Mucosa of descending colon (tissue), 3 donors: Measurements from ENCODE around the gene BIRC7. TPM values are rescaled to one million over a fixed set of nuclear protein-coding genes. Genes with fewer than 3 reads are reported as not detected.
"Not testable (repeated sequence)": the region's sequence is repeated elsewhere in the genome, so short reads cannot be mapped to it uniquely, and the experiment has no call there.

ENCODE experiments used
- ATAC-seq: fragments of 200-7000 bp; cut with Tn5 transposase; one replicate; pipeline ENCODE4 v1.9.1; 2020; ENCODE audit warnings: mild to moderate bottlenecking, moderate library complexity
- DNase-seq, 3 donors: peaks; one replicate each; pipeline ENCODE4 v3.0.0-alpha.2; 2020
- H3K36me3 ChIP-seq: fragments of 200-600 bp; one replicate; pipeline ENCODE4 v1.8.0; 2021; ENCODE audit warnings: low read depth, mild to moderate bottlenecking
- H3K4me1 ChIP-seq: fragments of 200-600 bp; one replicate; pipeline ENCODE4 v1.8.0; 2021; ENCODE audit warnings: low read depth, mild to moderate bottlenecking
- H3K4me3 ChIP-seq: fragments of 200-600 bp; one replicate; pipeline ENCODE4 v1.8.0; 2021; ENCODE audit warnings: mild to moderate bottlenecking
- H3K9me3 ChIP-seq: fragments of 200-600 bp; one replicate; pipeline ENCODE4 v1.8.0; 2021; ENCODE audit warnings: mild to moderate bottlenecking
- intact Hi-C, 2 donors: fragments of 100-400 bp; cut with DNase I in 1 of 2; cut with micrococcal nuclease in 1 of 2; formaldehyde crosslinking; loops; one replicate each; pipeline versions ENCODE4 v1.11.0 to v1.11.1; 2022; cut with DNase I, micrococcal nuclease
- total RNA-seq, 3 donors: library from RNA; stranded (reverse); fragmentation: NEBNext Ultra II Directional in 2 of 3; extraction: Animal tissue kit (Norgen Biotek cat#: 25700) in 2 of 3; gene quantifications; one replicate each; pipeline versions ENCODE4 v1.2.1 to v1.2.4, GENCODE V29; 2021 to 2023
- TF ChIP-seq, protein P1 (sequence below): fragments of 200-600 bp; IDR thresholded peaks from one replicate; pipeline ENCODE4 v1.8.0; 2022; ENCODE audit warnings: antibody characterized with exemption, mild to moderate bottlenecking
- donor health status: DM: no; HTN: no; CAD: no; lungs with moderate emphysema.
- donor health status: DM: no; HTN: no; CAD: no.
- donor health status: DM: no; HTN: yes; CAD: no.

Gene BIRC7
- total RNA-seq, 3 donors from 2014 or later: 0.22 TPM; not detected in 2

DNA sequence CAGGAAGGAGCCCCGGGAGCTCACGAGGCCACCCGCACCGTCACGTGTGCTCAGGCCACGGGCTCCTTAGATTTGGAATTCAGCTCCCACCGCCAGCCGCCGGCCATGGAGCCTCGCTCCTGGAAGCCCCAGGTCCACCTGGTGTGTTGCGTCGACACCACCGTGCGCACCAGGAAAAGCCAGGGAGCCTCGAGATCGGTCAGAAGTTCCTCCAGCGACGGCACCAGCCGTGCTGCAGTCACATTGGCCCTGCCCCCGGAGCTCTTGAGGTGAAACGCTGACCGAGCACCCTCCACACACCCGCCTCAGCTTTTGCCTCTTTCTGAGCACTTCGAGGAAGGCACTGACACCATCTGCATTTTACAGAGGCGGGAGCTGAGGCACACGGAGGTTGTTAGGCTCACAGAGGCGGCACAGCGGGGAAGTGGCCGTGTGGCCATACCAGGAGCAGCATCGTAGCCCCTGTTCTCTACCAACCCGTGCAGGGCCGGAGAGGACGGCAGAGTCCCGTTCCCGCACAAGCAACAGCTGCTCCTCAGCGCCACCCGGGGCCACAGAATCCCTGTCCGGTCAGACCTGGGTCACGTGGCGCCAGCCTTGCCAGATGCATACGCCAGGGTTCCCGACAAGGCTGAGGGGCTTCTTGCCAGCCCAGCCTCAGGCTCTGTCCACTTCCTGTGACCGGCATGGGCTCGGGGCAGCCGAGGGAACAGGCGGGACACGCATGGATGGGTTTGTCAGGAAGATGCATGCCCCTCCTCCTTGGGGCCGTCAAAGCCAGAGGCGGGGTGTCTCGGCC lies 11.0 kb downstream of the BIRC7 start:
- DNase-seq: no peak
- intact Hi-C loops: no loop called here

GRCh38 chr20:63247671-63248228 lies 12.0 kb downstream of the BIRC7 start:
- no peaks in the 10 kb centered on the region for H3K4me1 ChIP-seq
- no peaks in the 10 kb centered on the region for H3K9me3 ChIP-seq
- H3K36me3 ChIP-seq: no peaks in the 10 kb centered on the region
- TF ChIP-seq, protein P1, sequence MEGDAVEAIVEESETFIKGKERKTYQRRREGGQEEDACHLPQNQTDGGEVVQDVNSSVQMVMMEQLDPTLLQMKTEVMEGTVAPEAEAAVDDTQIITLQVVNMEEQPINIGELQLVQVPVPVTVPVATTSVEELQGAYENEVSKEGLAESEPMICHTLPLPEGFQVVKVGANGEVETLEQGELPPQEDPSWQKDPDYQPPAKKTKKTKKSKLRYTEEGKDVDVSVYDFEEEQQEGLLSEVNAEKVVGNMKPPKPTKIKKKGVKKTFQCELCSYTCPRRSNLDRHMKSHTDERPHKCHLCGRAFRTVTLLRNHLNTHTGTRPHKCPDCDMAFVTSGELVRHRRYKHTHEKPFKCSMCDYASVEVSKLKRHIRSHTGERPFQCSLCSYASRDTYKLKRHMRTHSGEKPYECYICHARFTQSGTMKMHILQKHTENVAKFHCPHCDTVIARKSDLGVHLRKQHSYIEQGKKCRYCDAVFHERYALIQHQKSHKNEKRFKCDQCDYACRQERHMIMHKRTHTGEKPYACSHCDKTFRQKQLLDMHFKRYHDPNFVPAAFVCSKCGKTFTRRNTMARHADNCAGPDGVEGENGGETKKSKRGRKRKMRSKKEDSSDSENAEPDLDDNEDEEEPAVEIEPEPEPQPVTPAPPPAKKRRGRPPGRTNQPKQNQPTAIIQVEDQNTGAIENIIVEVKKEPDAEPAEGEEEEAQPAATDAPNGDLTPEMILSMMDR: no peak
- DNase-seq (no peak), ATAC-seq (no peak)
- no peak overlapping the region for H3K4me3 ChIP-seq
- intact Hi-C loops: no loop called here

More for the DNA sequence above, 11.0 kb downstream of the BIRC7 start:
- Histone ChIP-seq H3K9me3 (no peaks in the 10 kb centered on the region), H3K36me3 (no peaks in the 10 kb centered on the region), H3K4me1 (no peaks in the 10 kb centered on the region), H3K4me3 (no peak overlapping the region)
- TF ChIP-seq, protein P1: no peak
- ATAC-seq: peak; percentile 56

- H3K36me3 ChIP-seq: no peaks in the 10 kb centered on the region
- intact Hi-C loops: no loop called here
Observed at GRCh38 chr20:63248835-63249591, 13.3 kb downstream of the BIRC7 start.

DNA sequence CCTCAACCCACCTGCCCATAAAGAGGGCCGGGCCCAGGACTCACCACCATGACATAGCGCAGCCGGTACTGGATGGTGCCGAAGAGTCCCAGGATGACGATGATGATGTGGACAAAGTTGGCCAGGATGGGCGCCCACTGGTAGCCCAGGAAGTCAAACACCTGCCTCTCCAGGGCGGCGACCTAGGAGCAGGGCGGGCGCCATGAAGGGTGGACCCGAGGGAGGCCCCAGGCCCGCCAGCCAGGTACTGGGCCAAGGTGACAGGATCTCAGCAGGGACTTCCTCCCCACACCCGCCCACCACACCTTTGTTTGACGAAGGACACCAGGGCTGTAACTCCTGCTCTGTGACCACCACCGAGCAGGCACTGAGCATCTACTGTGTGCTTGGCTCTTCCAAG lies 14.2 kb downstream of the BIRC7 start:
- DNase-seq (no peak), ATAC-seq (no peak)
- TF ChIP-seq, protein P1: no peak
- intact Hi-C loops: no loop called here
- peaks cover 3% of the 10 kb centered on the region for H3K4me1 ChIP-seq
- no peaks in the 10 kb centered on the region for H3K36me3 ChIP-seq
- H3K4me3 ChIP-seq: no peak overlapping the region
- no peaks in the 10 kb centered on the region for H3K9me3 ChIP-seq

More at GRCh38 chr20:63248835-63249591, 13.3 kb downstream of the BIRC7 start:
- Histone ChIP-seq H3K4me1 (peaks cover 3% of the 10 kb centered on the region), H3K9me3 (no peaks in the 10 kb centered on the region), H3K4me3 (no peak overlapping the region)
- ATAC-seq (no peak), DNase-seq (no peak)
- TF ChIP-seq, protein P1: no peak

DNA sequence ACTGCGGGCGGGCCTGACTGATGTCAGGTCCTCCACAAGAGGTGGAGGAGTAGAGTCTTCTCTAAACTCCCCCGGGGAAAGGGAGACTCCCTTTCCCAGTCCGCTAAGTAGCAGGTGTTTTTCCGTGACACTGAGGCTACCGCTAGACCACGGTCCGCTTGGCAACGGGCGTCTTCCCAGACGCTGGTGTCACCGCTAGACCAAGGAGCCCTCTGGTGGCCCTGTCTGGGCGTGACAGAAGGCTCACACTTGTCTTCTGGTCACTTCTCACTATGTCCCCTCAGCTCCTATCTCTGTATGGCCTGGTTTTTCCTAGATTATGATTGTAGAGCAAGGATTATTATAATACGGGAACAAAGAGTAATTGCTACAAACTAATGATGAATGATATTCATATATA lies 15.6 kb downstream of the BIRC7 start:
- intact Hi-C loops: not testable (repeated sequence)

GRCh38 chr20:63252284-63252711 lies 16.6 kb downstream of the BIRC7 start:
- no peak overlapping the region for H3K4me3 ChIP-seq
- H3K36me3 ChIP-seq: no peaks in the 10 kb centered on the region
- no peak for DNase-seq
- TF ChIP-seq, protein P1: no peak
- ATAC-seq: no peak
- no peaks in the 10 kb centered on the region for H3K9me3 ChIP-seq
- H3K4me1 ChIP-seq: peaks cover 3% of the 10 kb centered on the region
- intact Hi-C loops: no loop called here

More for the DNA sequence above, 15.6 kb downstream of the BIRC7 start:
- H3K4me3 ChIP-seq, ATAC-seq, H3K36me3 ChIP-seq, H3K9me3 ChIP-seq, H3K4me1 ChIP-seq: not testable (repeated sequence)
- peak in 1 of 3 donors; percentile 21 for DNase-seq
